ENCODE data around the gene ELFN1.

DNA sequence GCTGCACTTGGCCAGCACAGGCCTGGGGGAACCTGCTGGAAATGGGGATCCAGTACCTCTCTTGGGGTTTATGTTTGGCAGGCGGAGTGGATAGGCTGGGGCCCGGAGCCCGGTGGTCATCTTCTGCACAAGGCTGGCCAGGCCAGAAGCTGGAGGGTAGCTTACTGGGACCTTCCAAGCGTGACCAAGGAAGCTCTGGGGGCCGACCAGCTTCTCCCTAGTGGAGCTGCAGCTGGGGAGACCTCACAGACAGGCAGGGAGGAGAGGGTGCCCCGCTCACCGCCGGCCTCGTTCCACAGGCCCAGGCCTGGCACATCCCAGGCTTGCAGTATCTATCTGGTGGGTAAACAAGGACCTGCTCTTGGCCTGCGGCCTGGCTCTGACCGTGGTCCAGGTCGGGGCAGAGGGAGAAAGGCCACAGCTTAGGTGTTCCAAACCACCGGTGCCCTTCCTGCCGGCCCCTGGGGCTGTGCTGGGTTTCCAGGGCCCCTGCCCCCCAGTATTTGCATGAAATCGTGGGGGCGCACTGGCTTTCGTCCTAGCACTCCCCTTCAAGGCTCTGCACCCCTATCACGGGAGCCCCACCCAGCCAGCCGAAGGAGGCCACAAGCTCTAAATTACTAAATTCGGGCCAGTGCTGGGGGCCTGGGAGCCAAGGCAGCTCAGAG, 1.5 kb upstream of the ELFN1 start:
- TF ChIP-seq, protein P1, sequence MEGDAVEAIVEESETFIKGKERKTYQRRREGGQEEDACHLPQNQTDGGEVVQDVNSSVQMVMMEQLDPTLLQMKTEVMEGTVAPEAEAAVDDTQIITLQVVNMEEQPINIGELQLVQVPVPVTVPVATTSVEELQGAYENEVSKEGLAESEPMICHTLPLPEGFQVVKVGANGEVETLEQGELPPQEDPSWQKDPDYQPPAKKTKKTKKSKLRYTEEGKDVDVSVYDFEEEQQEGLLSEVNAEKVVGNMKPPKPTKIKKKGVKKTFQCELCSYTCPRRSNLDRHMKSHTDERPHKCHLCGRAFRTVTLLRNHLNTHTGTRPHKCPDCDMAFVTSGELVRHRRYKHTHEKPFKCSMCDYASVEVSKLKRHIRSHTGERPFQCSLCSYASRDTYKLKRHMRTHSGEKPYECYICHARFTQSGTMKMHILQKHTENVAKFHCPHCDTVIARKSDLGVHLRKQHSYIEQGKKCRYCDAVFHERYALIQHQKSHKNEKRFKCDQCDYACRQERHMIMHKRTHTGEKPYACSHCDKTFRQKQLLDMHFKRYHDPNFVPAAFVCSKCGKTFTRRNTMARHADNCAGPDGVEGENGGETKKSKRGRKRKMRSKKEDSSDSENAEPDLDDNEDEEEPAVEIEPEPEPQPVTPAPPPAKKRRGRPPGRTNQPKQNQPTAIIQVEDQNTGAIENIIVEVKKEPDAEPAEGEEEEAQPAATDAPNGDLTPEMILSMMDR (IDR thresholded peaks at IDR 0.05), result no peak
- TF ChIP-seq POLR2A (IDR thresholded peaks at IDR 0.05), result no peak

Measured in uterus (tissue), 2 donors.